LNCAP (cell line): ENCODE measurements around the gene TCF3.

ENCODE experiments used
- CTCF ChIP-seq: fragments of 450-650 bp; IDR thresholded peaks from 2 replicates; pipeline ENCODE4 v1.5.1; 2017; ENCODE audit warnings: mild to moderate bottlenecking

The TCF3 gene

GRCh38 chr19:1580957-1581356 is 71.5 kb downstream of the TCF3 start:
- TF ChIP-seq CTCF: no peak

- TF ChIP-seq CTCF: no peak
Measured at GRCh38 chr19:1580382-1580781, 72.0 kb downstream of the TCF3 start.

- TF ChIP-seq CTCF: no peak
Measured at GRCh38 chr19:1579222-1579621, 73.2 kb downstream of the TCF3 start.

- no peak for TF ChIP-seq CTCF
Measured at GRCh38 chr19:1577929-1578618, 74.3 kb downstream of the TCF3 start.

- no peak for TF ChIP-seq CTCF
Measured at GRCh38 chr19:1577090-1577928, 75.1 kb downstream of the TCF3 start.

- no peak for TF ChIP-seq CTCF
Measured at GRCh38 chr19:1576242-1577089, 75.9 kb downstream of the TCF3 start.
